NCI-H2107 treated with DMSO at 0.1 percent for 48 hours (cell line): ENCODE measurements around the gene EREG.

ENCODE experiments used
- DNase-seq: peaks from one replicate; lab custom pipeline; 2025; ENCODE audit not compliant: unreplicated experiment; lab: John Stamatoyannopoulos, UW

The EREG gene

GRCh38 chr4:74423104-74423503 lies 58.2 kb downstream of the EREG start:
- no peak for DNase-seq

- no peak for DNase-seq
Observed at GRCh38 chr4:74424111-74424510, 59.2 kb downstream of the EREG start.

DNA sequence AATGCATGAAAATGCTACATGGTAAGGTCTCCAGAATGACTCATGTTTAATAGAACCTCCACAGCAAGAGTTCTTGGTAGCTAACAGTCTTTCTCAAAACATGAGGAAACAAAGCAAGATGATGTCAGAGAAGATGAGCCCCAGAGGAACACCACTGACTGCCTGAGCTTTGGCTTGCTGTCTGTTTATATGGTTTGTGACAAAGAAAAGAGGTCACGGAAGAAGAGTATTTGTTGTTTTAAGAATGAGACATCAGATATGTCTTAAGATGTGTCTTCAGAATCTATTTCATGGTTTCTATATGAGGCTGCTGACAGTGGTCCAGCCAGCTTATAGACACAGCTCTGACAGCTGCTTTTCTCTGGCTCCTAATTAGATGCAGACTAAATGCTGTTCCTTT lies 61.2 kb downstream of the EREG start:
- DNase-seq, result no peak

- DNase-seq, result no peak
Observed at GRCh38 chr4:74428276-74428675, 63.3 kb downstream of the EREG start.

GRCh38 chr4:74431113-74431826 lies 66.3 kb downstream of the EREG start:
- DNase-seq, result no peak

DNA sequence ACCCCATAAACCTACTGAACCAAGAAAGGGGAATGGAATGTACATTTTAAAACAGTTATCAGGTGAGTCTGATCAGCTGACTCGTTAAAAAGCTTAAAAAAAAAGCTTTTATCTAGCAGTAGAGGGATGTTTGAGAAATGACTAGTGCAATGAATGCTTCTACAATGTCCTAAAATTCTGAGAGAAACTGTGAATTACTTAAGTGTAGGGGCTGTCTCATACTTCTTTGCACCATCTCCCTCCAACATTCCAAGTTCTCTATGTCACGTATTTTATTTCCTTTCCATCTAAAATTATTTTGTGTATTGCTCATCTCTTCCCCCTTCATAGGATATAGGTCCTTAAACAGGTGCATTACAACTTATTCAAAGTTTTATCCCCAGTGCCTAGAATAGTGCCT lies 68.1 kb downstream of the EREG start:
- DNase-seq, result no peak

GRCh38 chr4:74433541-74434172 lies 68.7 kb downstream of the EREG start:
- no peak for DNase-seq

- no peak for DNase-seq
Observed at GRCh38 chr4:74435296-74435695, 70.4 kb downstream of the EREG start.

DNA sequence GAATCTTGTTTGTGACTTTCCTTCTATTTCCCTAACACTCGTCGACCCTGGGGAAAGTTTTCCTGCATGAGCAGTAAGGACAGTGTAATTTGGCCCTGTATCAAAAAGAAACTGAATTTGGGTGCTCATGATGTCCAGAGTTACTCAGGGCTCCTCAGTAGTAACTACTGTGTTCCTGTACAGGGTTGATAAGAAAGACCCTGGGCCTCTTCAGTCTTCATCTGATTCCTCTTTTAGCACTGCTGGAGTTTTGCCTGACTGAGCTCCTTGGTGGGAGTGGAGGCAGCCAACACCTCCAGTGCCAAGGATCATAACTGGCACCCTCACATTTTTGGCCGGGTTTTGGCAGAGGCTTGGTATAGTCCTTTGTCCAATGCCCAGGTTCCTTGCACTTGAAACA lies 72.9 kb downstream of the EREG start:
- no peak for DNase-seq
